ENCODE measurements around the gene UNK. TPM values are rescaled to one million over a fixed set of nuclear protein-coding genes. Genes with fewer than 3 reads are reported as not detected.

Gene UNK
- total and polyA plus RNA-seq, 7 experiments from 2014 or later = 21.5 to 49.8 (median 39.7) TPM

Small RNAs within 50 kb of the gene (microRNA-seq; reads per million reads assigned to microRNA genes)
- not detected for gene MIR4738 (ENCODE audit: borderline microRNAs expressed)

Other genes with a start within 250 kb of the UNK start
- gene MYO15B, start 197.0 kb upstream of the UNK start, total RNA-seq = 100 to 1,000 TPM in 4 of 5 experiments, 10 to 100 TPM in 1; 72.2 to 461 (median 304) TPM
- 1 to 10 TPM; 1.2 to 2.3 TPM for gene MYO15B, start 197.0 kb upstream of the UNK start, polyA plus RNA-seq
- 1 to 10 TPM in 2 of 5 experiments, under 1 TPM in 3; 0.43 to 2.4 (median 0.84) TPM for gene SMIM5, start 151.4 kb upstream of the UNK start, total RNA-seq
- under 1 TPM; 0.06 to 0.22 TPM for gene SMIM5, start 151.4 kb upstream of the UNK start, polyA plus RNA-seq
- 10 to 100 TPM; 38.7 to 76.5 (median 49.2) TPM for gene RECQL5, start 117.7 kb upstream of the UNK start, total RNA-seq
- 10 to 100 TPM; 12.4 to 25.9 TPM for gene RECQL5, start 117.7 kb upstream of the UNK start, polyA plus RNA-seq
- gene SAP30BP, start 117.5 kb upstream of the UNK start, total RNA-seq = 100 to 1,000 TPM in 4 of 5 experiments, 10 to 100 TPM in 1; 97.6 to 198 (median 116) TPM
- 10 to 100 TPM; 69.5 to 76.1 TPM for gene SAP30BP, start 117.5 kb upstream of the UNK start, polyA plus RNA-seq
- 1 to 10 TPM in 3 of 5 experiments, under 1 TPM in 2; 0.49 to 1.8 (median 1.2) TPM for gene ITGB4, start 63.3 kb upstream of the UNK start, total RNA-seq
- under 1 TPM; 0.09 to 0.35 TPM for gene ITGB4, start 63.3 kb upstream of the UNK start, polyA plus RNA-seq
- gene GALK1, start 19.6 kb upstream of the UNK start, total RNA-seq = 10 to 100 TPM in 4 of 5 experiments, 1 to 10 TPM in 1; 9.9 to 42.9 (median 22.1) TPM
- 10 to 100 TPM; 12.8 to 18.9 TPM for gene GALK1, start 19.6 kb upstream of the UNK start, polyA plus RNA-seq
- gene UNC13D, start 59.6 kb downstream of the UNK start, total RNA-seq = 100 to 1,000 TPM; 145 to 201 (median 152) TPM
- 10 to 100 TPM; 44.5 to 83.3 TPM for gene UNC13D, start 59.6 kb downstream of the UNK start, polyA plus RNA-seq
- 100 to 1,000 TPM in 3 of 5 experiments, 10 to 100 TPM in 2; 87.7 to 159 (median 112) TPM for gene WBP2, start 70.5 kb downstream of the UNK start, total RNA-seq
- gene WBP2, start 70.5 kb downstream of the UNK start, polyA plus RNA-seq = 10 to 100 TPM; 84.8 to 99.4 TPM
- gene TRIM47, start 93.8 kb downstream of the UNK start, total RNA-seq = 10 to 100 TPM in 1 of 5 experiments, 1 to 10 TPM in 4; 2.5 to 25.6 (median 8.7) TPM
- 1 to 10 TPM; 6.3 to 7.7 TPM for gene TRIM47, start 93.8 kb downstream of the UNK start, polyA plus RNA-seq
- 10 to 100 TPM; 20.9 to 37.7 (median 29.6) TPM for gene TRIM65, start 112.1 kb downstream of the UNK start, total RNA-seq
- 10 to 100 TPM; 14.9 to 29.6 TPM for gene TRIM65, start 112.1 kb downstream of the UNK start, polyA plus RNA-seq
- 100 to 1,000 TPM in 4 of 5 experiments, 10 to 100 TPM in 1; 81.0 to 154 (median 128) TPM for gene MRPL38, start 120.1 kb downstream of the UNK start, total RNA-seq
- 10 to 100 TPM; 64.6 to 72.2 TPM for gene MRPL38, start 120.1 kb downstream of the UNK start, polyA plus RNA-seq
- 10 to 100 TPM; 19.9 to 48.1 (median 29.0) TPM for gene FBF1, start 156.2 kb downstream of the UNK start, total RNA-seq
- 1 to 10 TPM; 2.5 to 7.2 TPM for gene FBF1, start 156.2 kb downstream of the UNK start, polyA plus RNA-seq
- gene ACOX1, start 194.4 kb downstream of the UNK start, total RNA-seq = 10 to 100 TPM; 22.8 to 35.0 (median 33.5) TPM
- gene ACOX1, start 194.4 kb downstream of the UNK start, polyA plus RNA-seq = 10 to 100 TPM; 12.5 to 25.5 TPM
- 10 to 100 TPM; 13.1 to 20.1 (median 13.8) TPM for gene TEN1, start 194.4 kb downstream of the UNK start, total RNA-seq
- 10 to 100 TPM; 12.8 to 16.0 TPM for gene TEN1, start 194.4 kb downstream of the UNK start, polyA plus RNA-seq
- gene CDK3, start 216.0 kb downstream of the UNK start, total RNA-seq = 1 to 10 TPM; 6.9 to 9.9 (median 9.1) TPM
- under 1 TPM; 0.28 to 0.55 TPM for gene CDK3, start 216.0 kb downstream of the UNK start, polyA plus RNA-seq
- gene EVPL, start 242.5 kb downstream of the UNK start, total RNA-seq = 1 to 10 TPM in 2 of 5 experiments, under 1 TPM in 3; 0.07 to 2.7 (median 0.39) TPM
- under 1 TPM in 1 of 2 donors, not detected in 1; 0.08 TPM for gene EVPL, start 242.5 kb downstream of the UNK start, polyA plus RNA-seq